Globus pallidus (tissue), 1 donor: Measurements from ENCODE around the gene CHST5.
A peak's percentile ranks its signal among the peaks of the same experiment; 100 is the strongest.
"Not testable (repeated sequence)": the region's sequence is repeated elsewhere in the genome, so short reads cannot be mapped to it uniquely, and the experiment has no call there.

Source experiments
- DNase-seq: peaks from one replicate; pipeline ENCODE4 v3.0.0-alpha.2; 2015; ENCODE audit warnings: low spot score

CHST5 gene

DNA sequence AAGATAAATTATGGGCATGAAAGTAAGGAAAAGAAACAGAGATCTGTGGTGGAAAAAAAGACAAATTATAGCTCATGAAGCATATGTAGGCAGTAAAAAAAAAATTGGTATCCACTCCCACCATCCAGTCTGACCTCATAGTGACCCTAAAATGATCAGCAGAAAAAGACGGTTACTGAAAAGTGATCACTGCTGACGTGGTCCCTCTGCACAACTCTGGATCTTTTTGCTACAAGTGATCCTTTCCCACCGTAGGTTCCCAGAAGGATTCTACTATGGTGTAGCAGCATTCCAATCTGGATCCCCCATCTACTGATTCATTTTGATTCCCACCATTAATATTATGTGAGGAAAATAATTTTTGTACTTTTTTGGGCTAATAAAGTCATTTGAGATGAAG is 29.8 kb downstream of the CHST5 start:
- DNase-seq = no peak

DNA sequence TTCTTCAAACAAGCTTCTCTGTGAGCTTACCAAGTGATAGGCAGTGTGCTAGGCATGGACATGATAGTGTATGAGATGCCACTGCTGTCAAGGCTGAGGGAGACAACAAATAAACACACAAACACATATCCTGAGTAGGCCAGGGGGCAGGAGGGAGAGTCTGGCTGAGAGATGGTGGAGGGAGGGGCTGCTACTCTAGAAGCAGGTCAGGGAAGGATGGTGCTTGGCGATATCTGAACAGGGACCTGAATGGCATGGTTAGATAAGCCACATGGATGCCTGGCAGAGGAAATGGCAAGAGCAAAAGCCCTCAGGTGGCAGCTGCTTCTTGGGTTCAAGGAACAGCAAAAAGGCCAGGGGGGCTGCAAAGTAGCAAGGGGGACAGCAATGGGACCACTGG is 32.1 kb downstream of the CHST5 start:
- DNase-seq = no peak

DNA sequence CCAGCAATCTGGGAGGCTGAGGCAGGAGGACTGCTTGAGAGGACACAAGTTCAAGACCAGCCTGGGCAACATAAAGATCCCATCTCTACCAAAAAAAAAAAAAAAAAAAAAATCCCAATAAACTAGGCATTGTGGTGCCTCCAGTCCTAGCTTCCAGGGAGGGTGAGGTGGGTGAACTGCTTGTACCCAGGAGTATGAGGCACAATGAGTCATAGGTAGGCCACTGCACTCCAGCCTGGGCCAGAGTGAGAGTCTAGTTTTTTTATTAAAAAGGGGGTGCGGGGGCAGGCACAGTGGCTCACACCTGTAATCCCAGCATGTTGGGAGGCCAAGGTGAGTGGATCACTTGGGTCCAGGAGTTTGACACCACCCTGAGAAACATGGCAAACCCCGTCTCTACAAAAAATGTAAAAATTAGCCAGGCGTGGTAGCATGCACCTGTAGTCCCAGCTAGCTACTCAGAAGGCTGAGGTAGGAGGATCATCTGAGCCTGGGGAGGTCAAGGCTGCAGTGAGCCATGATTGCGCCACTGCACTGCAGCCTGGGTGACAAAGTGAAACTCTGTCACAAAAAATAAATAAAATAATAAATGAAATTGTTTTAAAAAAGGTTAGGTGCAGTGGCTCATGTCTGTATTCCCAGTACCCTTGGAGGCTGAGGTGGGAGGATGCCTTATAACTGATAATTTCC is 32.8 kb downstream of the CHST5 start:
- DNase-seq = no peak

DNA sequence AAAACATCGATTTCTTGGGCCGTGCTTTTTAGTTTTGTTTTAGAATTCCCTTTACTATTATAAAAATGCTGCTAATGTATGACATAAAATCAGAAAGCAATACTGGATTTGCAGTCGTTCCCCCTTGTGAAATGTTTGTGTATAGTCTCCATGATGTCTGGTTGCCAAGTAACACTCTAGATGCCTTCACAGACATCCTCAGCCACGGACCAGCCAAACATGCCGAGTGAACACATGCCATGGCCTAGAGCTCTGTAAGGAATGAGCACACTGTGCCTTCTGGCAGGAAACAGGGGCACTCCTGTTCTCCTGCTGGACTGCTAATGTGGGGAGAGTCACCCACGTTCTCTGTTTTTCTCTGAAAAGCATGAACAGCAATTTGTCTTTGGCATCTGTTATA is 34.1 kb downstream of the CHST5 start:
- DNase-seq = not testable (repeated sequence)

DNA sequence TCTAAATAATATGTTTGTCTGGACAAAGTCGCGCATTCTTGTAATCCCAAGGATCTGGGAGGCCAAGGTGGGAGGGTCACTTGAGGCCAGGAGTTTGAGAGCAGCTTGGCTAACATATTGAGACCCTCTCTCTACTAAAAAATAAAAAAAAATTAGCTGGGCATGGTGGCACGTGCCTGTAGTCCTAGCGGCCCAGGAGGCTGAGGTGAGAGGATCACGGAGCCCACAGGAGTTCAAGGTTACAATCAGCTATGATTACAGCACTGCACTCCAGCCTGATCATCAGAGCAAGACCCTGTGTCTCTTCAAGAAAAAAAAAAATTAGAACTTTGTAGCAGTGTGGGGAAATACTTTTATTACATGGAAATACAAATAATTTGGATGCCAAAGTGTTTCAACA is 34.5 kb downstream of the CHST5 start:
- no peak for DNase-seq

DNA sequence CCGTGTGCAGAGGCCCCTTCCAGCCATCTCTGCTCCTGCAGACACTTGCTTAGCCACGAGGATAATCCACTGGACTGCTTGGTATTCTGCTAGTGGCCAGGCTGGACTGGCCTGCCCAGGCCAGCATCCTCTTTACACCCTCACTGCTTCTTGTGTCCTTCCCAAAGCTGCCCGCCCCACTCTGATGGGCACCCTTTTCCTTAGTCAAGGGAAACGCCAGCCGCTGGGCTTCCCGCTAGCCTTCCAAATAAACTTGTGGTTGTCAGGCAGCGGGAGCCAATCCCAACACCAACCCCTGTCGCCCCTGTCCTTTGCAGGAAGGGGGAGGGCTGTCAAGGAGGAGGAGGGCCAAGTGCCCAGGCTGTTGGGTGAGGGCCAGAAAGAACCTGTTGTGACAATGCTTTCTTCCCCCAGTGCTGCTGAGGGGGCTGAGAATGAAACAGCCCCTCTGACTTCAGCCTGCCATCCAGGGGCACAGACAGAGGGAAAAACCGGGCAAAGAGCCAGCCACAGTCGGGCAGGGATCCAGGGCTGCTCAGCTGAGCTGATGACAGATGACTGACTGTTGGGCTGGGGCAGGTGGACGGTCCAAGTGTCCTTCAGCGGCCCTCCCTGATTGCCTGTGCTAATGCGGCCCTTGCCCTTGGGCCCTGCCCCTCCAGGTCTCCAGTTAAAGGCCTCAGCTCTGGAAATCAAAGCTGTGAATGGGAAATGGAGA is 37.1 kb downstream of the CHST5 start:
- peak; percentile 79 for DNase-seq

DNA sequence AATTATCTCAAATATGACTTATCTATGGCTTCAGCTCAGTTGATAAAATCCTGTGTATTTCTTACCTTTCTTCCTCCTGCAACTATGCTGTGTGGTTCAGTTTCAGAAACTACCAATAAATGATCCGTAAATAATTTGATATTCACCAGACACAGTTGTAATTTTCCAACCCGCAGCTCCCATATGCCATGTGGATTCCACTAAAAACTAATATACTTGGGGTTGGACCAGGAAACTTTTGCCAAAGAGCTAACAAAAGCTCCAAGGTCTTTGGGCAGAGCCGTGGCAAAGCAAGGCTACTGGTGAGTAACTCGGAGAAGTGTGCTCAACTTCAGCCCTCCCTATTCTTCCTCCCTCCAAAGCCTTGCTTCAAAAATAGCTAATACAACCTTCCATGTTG is 38.4 kb downstream of the CHST5 start:
- DNase-seq = no peak

DNA sequence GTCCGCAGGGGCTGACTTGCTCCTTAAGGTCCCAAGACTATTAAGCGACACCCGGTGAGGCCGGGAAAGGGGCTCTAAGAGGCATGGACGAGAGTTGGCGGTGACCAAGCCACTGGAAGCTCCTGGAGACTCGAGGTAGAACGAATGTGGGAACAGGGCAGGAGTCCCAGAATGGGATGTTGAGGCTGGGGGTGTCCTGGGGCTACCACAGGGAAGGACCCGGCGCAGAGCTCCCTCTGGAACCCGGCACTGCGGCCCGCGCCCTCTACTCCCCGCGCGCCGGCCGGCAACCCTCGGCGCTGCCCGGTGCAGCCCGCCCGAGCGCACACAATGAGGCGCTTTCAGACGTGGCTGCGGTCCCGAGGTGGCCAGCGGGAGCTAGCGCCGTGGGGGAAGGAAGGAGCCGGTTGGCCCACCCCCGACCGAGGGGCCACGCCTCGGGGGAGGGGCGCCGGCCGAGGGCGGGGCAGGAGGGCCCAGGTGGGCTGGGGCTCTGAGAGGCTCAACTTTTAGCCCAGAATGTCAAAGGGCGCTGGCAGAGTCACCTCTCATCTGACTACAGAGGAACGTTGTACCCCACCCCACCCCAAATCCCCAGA is 40.7 kb downstream of the CHST5 start, which contains the start of gene CHST6:
CHST6 (minus strand) TSS at position 366 of the 599 bp plus-strand sequence. CDS start 15,613 bp downstream, outside the sequence.
- peak; percentile 86 for DNase-seq

DNA sequence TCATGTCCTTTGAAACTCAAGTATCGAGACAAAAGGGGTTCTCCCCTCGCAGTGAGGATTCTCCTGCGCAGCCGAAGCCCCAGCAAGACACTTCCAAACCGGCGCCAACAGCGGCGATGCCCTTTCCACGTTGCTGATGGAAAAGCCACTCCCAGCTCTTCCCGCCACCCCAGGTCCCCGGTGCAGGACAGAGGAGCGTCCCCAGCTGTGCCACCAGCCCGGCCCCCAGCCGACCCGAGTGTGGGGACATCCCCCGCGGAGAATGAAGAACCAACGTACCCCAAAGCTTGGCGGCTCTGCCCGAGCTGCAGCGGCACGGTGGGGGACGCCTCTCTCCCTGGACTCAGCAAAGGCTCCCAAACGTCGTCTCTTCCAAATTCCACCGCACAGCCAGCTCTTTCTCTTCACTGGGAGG is 41.2 kb downstream of the CHST5 start:
- peak; percentile 37 for DNase-seq

DNA sequence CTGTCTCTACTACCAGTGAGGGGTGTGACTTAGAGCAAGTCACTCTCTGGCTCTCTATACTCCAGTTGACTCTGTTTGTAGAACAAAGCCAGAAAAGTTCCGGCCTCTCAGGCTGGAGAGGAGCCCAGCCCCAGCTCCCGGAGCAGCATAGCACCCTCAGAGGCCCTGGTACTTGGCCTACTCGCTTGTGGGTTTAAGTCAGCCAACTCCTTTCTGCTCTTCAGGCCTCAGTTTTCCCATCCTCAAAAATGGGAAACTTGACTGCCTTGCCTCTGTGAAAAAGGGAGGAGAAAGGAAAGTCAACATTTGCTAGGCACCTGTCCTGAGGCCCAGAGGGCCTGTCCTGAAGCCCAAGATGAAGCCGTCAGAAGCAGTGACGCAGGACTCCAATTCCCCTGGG is 41.7 kb downstream of the CHST5 start:
- DNase-seq = peak; percentile 51

DNA sequence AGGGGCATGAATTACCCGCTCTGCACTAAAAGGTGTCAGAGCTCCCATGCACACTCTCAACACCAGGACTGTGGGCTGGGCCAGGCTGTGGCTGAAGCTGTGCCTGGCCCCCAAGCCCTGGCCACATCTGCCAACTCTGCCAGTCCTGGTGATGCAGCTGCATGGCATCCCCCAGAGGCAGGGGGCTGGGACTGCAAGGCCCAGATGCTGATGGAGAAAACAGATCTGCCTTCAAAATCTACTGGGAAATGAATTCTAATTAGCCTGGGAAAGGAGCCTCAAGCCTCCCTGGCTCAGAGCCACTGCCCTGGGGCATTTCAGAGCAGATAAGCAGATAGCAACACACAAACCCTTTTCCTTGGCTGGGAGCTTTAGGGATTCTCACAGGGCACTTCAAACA is 44.0 kb downstream of the CHST5 start:
- DNase-seq = peak; percentile 93

DNA sequence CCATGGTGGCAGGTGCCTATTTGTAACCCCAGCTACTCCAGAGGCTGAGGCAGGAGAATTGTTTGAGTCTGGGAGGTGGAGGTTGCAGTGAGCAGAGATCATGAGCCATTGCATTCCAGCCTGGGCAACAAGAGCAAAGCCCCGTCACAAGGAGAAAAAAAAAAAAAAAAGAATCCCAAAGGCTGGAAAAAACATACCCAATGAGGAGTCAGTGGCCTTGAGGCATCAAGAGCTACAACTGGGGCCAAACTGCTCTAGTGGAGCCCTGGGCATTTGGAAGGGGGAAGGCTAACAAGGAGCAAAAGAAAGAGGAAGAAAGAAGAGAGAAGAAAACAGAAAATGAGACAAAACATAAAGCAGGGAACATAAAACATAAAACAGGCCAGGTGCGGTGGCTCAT is 47.6 kb downstream of the CHST5 start:
- DNase-seq = no peak

DNA sequence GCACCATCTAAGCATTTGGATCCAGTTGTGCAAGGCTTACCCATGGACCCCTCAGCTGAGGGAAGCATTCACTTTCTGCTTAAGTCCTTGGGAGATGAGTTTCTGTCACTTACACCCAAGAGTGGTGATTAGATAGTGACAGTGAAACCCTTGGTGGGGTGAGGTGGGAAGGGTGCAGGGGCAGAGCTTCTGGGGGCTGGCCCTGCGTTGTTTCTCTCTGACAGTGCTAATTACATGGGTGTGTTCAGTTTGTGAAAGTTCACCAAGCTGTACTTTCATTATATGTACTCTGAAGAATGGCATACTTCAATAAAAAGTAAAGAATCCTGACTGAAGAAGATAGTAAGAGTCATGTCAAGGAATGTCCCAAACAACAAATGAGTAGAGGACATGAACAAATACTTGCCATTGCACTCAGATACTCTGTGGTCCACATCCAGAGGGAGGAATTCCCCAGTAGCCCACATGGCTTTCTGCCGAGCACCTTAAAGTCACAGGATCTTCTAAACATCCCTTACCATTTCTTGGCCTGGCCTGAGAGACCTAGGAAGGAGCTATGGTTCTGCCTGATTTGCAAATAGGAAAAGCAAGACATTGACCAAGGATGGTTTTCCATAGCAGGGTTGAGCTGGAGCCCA is 49.1 kb downstream of the CHST5 start:
- DNase-seq = no peak

DNA sequence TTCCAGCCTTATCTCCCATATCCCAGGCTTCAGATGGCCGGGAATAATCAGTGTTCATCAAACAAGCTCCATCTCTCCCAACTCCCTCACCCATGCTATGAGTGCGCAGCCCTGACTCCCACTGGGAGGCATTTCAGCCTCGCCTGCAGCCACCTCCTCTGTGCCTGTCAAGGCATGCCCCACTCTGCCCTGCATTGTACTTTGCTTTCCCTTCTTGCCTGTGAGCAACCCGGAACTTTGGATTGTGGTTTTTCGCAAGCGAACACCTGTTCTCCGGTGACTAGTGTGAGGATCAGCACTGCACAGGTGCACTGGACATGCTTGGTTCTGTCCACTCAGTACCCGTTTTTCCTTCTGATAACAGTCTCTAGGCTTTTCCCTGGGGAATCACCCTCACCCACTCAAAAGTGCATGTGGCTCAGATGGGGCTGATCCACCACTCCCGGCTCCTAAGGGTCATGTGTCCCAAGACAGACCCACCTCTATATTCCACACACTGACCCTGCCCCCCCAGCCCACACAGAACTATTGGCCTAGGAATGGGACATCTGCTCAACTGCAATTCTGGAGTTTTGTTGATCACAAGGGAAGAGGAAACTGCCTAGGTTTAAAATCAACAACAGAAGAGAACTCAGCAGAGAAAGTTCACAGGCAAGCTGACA is 49.8 kb downstream of the CHST5 start:
- no peak for DNase-seq

DNA sequence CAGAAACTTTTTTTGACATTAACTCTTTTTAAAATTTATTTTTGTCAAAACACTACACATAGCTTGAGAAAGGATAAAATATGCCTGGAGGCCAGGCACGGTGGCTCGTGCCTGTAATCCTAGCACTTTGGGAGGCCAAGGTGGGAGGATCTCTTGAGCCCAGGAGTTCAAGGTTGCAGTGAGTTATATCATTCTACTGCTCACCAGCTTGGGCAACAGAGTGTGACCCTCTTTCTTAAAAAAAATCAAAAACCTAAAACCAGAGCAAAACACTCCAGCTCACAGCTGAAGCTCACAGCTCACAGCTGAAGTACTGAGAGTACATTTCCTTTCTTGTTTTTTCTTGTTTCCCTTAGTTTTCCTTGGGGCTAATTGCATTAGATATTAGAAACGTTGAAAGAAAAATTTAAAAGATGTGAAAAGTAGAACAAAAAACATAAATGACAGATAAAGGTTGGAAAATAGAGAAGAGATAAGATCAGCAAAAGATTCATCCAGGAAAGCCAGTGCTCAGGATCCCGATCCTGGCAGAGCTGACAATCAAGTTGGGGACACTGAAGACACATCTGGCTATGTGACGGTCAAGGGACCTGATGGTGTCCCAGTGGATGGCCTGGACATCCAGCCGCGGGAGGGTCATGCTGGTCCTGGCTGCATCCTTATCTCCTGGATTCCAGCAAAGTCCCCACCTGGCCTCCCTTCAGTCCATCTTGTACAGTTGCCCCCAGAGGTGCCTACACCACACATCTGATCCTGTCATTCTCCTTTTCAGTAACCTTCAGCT is 50.5 kb downstream of the CHST5 start:
- no peak for DNase-seq

DNA sequence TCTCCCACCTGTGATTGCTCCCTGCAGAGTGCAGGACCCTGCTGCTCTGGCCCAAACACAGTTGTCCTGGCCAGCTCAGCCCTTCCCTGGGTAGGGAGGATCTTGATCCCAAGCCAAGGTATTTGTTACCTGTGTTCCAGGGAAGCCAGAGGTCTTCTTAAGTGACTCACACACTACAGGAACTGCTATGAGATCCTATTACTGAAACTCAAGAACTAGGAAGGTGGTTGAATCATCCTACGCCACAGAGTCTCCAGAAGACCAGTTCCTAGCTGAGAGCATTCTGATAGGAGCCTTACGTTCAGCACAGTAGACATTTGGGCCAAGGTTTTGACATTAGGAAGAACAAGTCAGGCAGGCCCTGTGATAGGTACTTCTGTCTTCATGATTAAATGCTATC is 52.7 kb downstream of the CHST5 start:
- no peak for DNase-seq

DNA sequence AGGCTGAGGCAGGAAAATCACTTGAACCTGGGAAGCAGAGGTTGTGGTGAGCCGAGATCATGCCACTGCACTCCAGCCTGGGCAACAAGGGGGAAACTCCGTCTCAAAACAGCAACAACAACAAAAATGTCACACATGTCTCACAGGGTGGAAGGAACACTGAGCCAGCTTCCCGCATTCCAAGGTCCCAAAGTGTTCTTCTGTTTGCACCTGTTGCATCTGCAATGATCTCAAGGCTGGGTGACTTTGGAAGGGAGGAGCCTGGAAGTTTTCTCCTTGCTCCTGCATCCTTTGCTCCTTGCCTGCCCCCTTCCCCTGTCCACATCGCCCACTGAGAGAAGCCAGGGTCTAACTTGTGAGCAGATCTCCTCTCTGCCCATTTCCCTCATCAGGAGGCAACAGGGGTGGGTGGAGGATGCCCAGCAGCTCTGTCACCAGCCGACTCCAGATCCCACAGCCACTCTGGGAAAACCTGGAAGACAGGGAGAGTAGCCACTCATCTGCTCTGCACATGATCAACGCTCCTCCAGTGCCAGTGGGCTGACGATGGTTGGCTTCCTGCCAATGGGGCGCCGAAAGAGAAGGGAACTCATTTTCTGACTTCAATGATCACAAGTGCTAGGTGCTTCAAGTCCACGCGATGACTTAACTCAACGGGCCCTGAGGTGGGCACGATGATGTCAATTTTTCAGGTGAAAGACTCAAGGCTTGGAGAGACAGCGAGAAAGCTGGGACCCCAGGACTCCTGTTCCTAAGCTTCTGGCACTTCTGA is 53.3 kb downstream of the CHST5 start:
- DNase-seq = no peak

DNA sequence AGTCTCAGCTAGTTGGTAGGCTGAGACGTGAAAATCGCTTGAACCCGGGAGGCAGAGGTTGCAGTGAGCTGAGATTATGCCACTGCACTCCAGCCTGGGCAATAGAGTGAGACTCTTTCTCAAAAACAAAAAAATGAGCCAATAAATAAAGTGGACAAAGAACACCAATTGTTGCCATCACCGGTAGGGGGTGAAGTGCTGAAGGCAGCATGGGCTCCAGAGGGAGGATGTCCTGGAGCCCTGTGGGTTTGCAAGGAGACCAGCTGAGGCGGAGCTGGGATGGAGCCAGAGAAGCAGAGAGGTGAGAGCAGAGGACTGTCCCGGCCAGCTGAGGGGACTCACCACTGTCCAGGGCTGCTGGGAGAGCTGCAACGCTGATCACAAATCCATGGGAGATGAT is 54.4 kb downstream of the CHST5 start:
- DNase-seq = no peak

DNA sequence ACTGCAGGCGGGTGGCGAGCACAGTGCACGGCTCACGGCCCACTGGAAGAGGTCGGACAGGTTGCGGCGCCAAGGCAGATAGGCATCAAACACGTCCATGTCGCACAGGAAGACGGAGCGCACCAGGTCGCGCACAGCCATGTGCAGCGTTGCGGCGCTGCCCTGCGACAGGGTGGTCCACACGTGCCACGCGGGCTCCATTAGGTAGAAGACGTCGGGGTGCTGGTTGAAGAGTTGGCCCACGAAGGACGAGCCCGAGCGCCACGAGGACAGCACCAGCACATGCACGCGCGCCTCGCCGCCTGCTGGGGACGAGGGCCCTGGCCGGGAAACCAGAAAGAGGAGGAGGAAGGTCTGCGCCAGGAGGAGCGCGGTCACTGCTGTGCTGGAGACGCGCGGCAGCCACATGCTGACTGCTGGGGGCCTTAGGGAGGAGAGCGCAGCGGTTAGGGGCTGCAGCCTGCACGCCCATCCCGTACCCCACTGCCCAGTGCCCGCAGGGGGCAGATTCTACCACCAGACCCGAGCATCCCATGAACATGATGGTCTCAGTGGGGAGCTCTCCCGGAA is 56.4 kb downstream of the CHST5 start:
- DNase-seq = no peak
